ENCODE data around the gene AP5Z1.

Gene AP5Z1

DNA sequence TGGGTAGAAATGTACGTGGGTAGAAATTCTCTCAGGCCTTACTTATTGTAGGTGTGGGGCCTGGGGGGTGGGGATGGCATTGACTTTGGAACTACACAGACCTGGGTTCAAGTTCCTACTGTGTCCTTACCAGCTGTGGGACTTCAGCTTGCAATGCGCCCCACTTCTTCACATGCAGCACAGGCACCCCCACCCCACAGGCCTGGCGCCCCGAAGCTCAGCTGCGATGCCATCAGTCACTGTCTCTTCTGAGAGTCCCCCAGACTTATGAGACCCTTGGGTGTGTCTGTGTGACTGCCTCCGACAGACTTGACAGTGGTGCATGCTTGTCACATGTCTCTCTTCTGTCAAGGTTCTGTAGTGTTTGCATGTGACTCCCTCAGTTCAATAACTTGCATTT lies 3.1 kb upstream of the AP5Z1 start:
- no peak for TF ChIP-seq CTCF (IDR thresholded peaks at IDR 0.05; ENCODE audit: low read depth, low read length)
- TF ChIP-seq MAX (IDR thresholded peaks at IDR 0.05; ENCODE audit: low read depth, low read length) = no peak
- H3K4me3 ChIP-seq (ENCODE audit: low read depth, low read length) = no peak overlapping the region
- DNase-seq (ENCODE audit: low read depth) = no peak

GRCh38 chr7:4774007-4774406 lies 1.4 kb upstream of the AP5Z1 start:
- H3K4me3 ChIP-seq (ENCODE audit: low read depth, low read length) = peak overlapping the region; percentile 95
- DNase-seq (ENCODE audit: low read depth) = no peak
- TF ChIP-seq MAX (IDR thresholded peaks at IDR 0.05; ENCODE audit: low read depth, low read length) (no peak), MYC (IDR thresholded peaks at IDR 0.05; ENCODE audit: low read depth, low read length) (no peak), POLR2A (IDR thresholded peaks at IDR 0.05; ENCODE audit: extremely low read depth, insufficient read length) (no peak), CTCF (IDR thresholded peaks at IDR 0.05; ENCODE audit: low read depth, low read length) (no peak)

DNA sequence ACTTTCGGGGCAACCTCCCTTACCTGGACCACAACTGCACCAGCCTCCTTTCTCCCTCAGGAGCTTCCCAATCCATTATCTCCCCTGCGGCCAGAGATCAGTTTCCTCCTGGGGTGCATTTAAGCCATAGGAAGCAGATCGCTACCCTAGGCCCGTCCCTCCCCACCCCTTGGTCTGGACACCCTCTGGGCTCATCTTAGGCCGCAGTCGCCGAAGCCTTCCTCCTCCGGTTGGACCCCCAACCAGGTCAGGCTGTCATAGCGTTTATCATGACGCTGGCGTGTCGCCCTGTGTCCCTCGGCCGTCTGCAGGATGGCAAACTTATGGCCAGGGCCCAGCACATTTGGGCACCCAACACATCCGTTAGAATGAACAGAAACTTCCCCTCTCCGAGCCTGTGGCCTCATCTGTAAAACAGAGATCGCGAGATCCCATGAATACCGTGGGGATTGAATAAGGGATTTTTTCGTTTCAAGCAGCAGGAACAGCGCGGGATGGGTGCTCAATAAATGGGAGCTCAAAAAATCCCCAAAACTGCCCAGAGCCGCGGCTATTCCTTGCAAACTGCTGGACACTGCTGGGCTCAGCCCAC lies 669 bp upstream of the AP5Z1 start:
- peak; percentile 80 for DNase-seq (ENCODE audit: low read depth)
- peak; percentile 21; the same call in 1 of the 2 replicates for TF ChIP-seq MAX (IDR thresholded peaks at IDR 0.05; ENCODE audit: low read depth, low read length)
- TF ChIP-seq MYC (IDR thresholded peaks at IDR 0.05; ENCODE audit: low read depth, low read length) = no peak; the same call in 1 of the 2 replicates
- TF ChIP-seq CTCF (IDR thresholded peaks at IDR 0.05; ENCODE audit: low read depth, low read length) = no peak
- peak overlapping the region; percentile 95 for H3K4me3 ChIP-seq (ENCODE audit: low read depth, low read length)

- no peak for TF ChIP-seq MAX (IDR thresholded peaks at IDR 0.05; ENCODE audit: low read depth, low read length)
- TF ChIP-seq CTCF (IDR thresholded peaks at IDR 0.05; ENCODE audit: low read depth, low read length) = no peak
- TF ChIP-seq POLR2A (IDR thresholded peaks at IDR 0.05; ENCODE audit: extremely low read depth, insufficient read length) = no peak
- no peak for TF ChIP-seq MYC (IDR thresholded peaks at IDR 0.05; ENCODE audit: low read depth, low read length)
- H3K4me3 ChIP-seq (ENCODE audit: low read depth, low read length) = peak overlapping the region; percentile 83
- DNase-seq (ENCODE audit: low read depth) = peak; percentile 68
Observed at GRCh38 chr7:4775848-4776623, 613 bp downstream of the AP5Z1 start.

- TF ChIP-seq CTCF (IDR thresholded peaks at IDR 0.05; ENCODE audit: low read depth, low read length) = no peak
- TF ChIP-seq MAX (IDR thresholded peaks at IDR 0.05; ENCODE audit: low read depth, low read length) = no peak
- no peak for TF ChIP-seq MYC (IDR thresholded peaks at IDR 0.05; ENCODE audit: low read depth, low read length)
- TF ChIP-seq POLR2A (IDR thresholded peaks at IDR 0.05; ENCODE audit: extremely low read depth, insufficient read length) = no peak
- H3K4me3 ChIP-seq (ENCODE audit: low read depth, low read length) = no peak overlapping the region
- no peak for DNase-seq (ENCODE audit: low read depth)
Observed at GRCh38 chr7:4779118-4779517, 3.7 kb downstream of the AP5Z1 start.

All from NB4 (cell line).